IPS-20b (cell line): ENCODE data around the gene TNIP1.

Experiments
- H3K27ac ChIP-seq: one replicate; pipeline ENCODE4 v1.5.1; 2013; ENCODE audit warnings: low read length
- H3K27me3 ChIP-seq: 2 replicates; pipeline ENCODE4 v1.6.1; 2013; ENCODE audit warnings: mild to moderate bottlenecking, low read length, inconsistent platforms; ENCODE audit not compliant: insufficient read depth
- H3K36me3 ChIP-seq: 2 replicates; pipeline ENCODE4 v1.6.1; 2013; ENCODE audit warnings: low read depth, mild to moderate bottlenecking, inconsistent platforms, low read length, moderate library complexity; ENCODE audit not compliant: insufficient read depth
- H3K4me1 ChIP-seq: 2 replicates; pipeline ENCODE4 v1.6.1; 2013; ENCODE audit warnings: mild to moderate bottlenecking, control low read depth, inconsistent platforms, low read length, moderate library complexity; ENCODE audit not compliant: insufficient read depth
- H3K4me3 ChIP-seq: 2 replicates; pipeline ENCODE4 v1.5.1; 2013; ENCODE audit warnings: mild to moderate bottlenecking, low read length, inconsistent platforms
- H3K9ac ChIP-seq: 2 replicates; pipeline ENCODE4 v1.6.1; 2013; ENCODE audit warnings: low read depth, mild to moderate bottlenecking, inconsistent platforms, low read length, moderate library complexity
- H3K9me3 ChIP-seq: 2 replicates; pipeline ENCODE4 v1.6.1; 2013; ENCODE audit warnings: mild to moderate bottlenecking, low read depth, low read length, inconsistent platforms; ENCODE audit not compliant: insufficient read depth

TNIP1 gene

GRCh38 chr5:151023047-151023615, 57.7 kb downstream of the TNIP1 start:
- peaks cover 6% of the 10 kb centered on the region; the same call in 1 of the 2 replicates for H3K36me3 ChIP-seq
- peaks cover 4% of the 10 kb centered on the region; the same call in 1 of the 2 replicates for H3K4me1 ChIP-seq
- H3K4me3 ChIP-seq = no peak overlapping the region
- H3K27ac ChIP-seq = no peak overlapping the region
- H3K9ac ChIP-seq = no peak overlapping the region
- no peaks in the 10 kb centered on the region for H3K9me3 ChIP-seq
- H3K27me3 ChIP-seq = peaks cover 36% of the 10 kb centered on the region

- Histone ChIP-seq H3K36me3 (0 out of 2 replicates have a peak, but pooled peaks cover under 1% of the 10 kb centered on the region), H3K27me3 (peaks cover 41% of the 10 kb centered on the region), H3K9me3 (no peaks in the 10 kb centered on the region), H3K4me3 (no peak overlapping the region), H3K27ac (no peak overlapping the region), H3K4me1 (peaks cover 4% of the 10 kb centered on the region; the same call in 1 of the 2 replicates), H3K9ac (no peak overlapping the region)
Observed at GRCh38 chr5:151022511-151023018, 58.3 kb downstream of the TNIP1 start.

DNA sequence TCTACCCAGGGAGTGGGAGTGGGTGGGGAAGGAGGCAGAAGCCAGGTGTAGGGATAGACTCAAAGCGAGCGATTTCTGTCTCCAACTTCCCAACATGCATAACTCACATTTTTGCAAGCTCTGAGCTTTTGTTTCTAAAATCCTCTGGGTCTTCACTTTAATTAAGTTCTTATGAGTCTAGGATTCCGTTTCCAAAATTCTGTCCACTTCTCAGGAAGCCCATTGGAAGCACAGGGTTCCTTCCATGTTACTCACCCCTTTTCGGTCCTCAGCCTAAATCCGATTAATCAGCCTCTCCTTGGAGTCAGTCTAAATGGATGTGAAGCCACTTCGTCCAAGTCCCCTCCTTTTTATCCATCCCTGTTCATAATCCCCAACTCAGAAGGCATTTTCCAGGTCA, 59.1 kb downstream of the TNIP1 start:
- H3K27me3 ChIP-seq = peaks cover 47% of the 10 kb centered on the region
- H3K9me3 ChIP-seq = no peaks in the 10 kb centered on the region
- peaks cover 4% of the 10 kb centered on the region; the same call in 1 of the 2 replicates for H3K4me1 ChIP-seq
- H3K27ac ChIP-seq = no peak overlapping the region
- no peaks in the 10 kb centered on the region for H3K36me3 ChIP-seq
- H3K9ac ChIP-seq = no peak overlapping the region
- H3K4me3 ChIP-seq = no peak overlapping the region

DNA sequence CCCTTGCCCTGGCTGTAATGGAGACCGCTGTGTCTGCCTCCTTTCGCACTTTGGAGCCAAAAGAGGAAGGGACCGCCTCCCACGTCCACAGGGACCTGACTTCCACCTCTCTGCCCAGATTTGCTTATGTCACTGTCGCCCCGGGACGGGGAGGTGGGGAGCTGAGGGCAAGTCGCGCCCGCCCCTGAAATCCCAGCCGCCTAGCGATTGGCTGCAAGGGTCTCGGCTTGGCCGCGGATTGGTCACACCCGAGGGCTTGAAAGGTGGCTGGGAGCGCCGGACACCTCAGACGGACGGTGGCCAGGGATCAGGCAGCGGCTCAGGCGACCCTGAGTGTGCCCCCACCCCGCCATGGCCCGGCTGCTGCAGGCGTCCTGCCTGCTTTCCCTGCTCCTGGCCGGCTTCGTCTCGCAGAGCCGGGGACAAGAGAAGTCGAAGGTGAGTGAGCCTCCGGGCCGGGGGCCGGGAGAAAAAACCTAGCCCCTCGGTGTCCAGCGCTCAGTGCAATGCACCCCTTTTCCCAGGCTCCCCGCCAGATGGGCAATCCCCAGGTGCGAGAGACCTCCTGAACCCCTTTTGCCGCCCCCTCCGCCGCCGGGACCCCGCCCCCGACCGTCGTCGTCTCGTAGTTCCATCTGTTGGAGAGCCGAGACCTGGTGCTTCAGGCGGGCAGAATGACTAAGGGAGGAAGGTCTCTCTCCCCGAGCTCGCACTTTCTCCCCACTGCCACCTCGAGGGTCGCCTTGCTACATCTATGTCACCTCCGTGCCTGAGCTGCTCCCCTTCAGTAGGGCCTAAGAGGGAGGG, 60.3 kb downstream of the TNIP1 start, which contains the start of gene GPX3:
Gene GPX3 (plus strand): TSS at position 288 of the 807 bp plus-strand sequence. CDS start 64 bp downstream, at position 352.
- Histone ChIP-seq H3K27me3 (peaks cover 49% of the 10 kb centered on the region), H3K4me3 (peak within 1 kb of the TSS; percentile 84), H3K27ac (no peak within 1 kb of the TSS), H3K9ac (peak within 1 kb of the TSS; percentile 65; the same call in 1 of the 2 replicates), H3K4me1 (peaks cover 4% of the 10 kb centered on the region; the same call in 1 of the 2 replicates), H3K36me3 (no peaks in the 10 kb centered on the region), H3K9me3 (no peaks in the 10 kb centered on the region)

DNA sequence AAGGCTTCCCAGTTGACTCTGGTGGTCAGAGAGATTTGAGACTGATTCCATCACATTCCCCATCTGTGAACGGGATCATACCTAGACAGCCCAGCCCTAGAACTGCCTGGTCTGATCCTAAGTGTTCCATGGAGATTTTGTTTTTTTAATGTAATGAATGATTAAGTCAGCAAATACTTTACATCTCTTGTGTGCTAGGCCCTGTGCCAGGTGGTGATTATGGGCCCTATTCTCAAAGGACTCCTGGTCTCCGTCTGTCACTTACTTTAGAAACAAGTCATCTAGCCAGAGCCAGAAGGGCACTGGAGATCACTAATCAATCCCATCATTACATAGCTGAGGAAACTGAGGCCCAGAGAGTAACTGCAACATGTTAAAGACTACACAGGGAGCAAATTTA, 61.5 kb downstream of the TNIP1 start:
- no peaks in the 10 kb centered on the region for H3K9me3 ChIP-seq
- no peaks in the 10 kb centered on the region for H3K36me3 ChIP-seq
- H3K4me3 ChIP-seq = no peak overlapping the region
- peaks cover 4% of the 10 kb centered on the region; the same call in 1 of the 2 replicates for H3K4me1 ChIP-seq
- no peak overlapping the region for H3K27ac ChIP-seq
- peaks cover 49% of the 10 kb centered on the region for H3K27me3 ChIP-seq
- no peak overlapping the region for H3K9ac ChIP-seq

GRCh38 chr5:151018846-151019245, 62.0 kb downstream of the TNIP1 start:
- Histone ChIP-seq H3K36me3 (no peaks in the 10 kb centered on the region), H3K27ac (no peak overlapping the region), H3K4me3 (no peak overlapping the region), H3K9ac (no peak overlapping the region), H3K27me3 (peaks cover 49% of the 10 kb centered on the region), H3K9me3 (no peaks in the 10 kb centered on the region), H3K4me1 (peaks cover 4% of the 10 kb centered on the region; the same call in 1 of the 2 replicates)

DNA sequence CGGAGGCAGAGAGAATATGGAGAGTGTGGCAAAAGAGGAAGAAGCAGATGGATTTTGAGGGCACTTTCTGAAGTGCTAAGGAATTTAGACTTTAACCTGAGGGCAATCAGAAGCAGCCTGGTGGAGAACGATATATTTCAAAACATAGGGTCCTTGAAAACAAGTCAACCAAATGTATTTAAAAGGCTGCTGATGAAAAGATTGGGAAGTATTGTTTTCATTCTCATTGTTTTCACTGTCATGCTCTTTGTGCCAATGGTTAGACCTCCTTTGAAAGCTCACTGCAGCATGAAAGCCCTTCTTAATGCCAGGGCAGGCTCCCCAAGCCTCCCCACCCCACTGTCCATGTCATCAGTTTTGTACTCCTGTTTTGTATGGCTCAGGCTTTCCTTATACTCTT, 62.9 kb downstream of the TNIP1 start:
- no peak overlapping the region for H3K9ac ChIP-seq
- peaks cover 4% of the 10 kb centered on the region; the same call in 1 of the 2 replicates for H3K4me1 ChIP-seq
- H3K9me3 ChIP-seq = no peaks in the 10 kb centered on the region
- H3K27ac ChIP-seq = no peak overlapping the region
- no peak overlapping the region for H3K4me3 ChIP-seq
- H3K27me3 ChIP-seq = peaks cover 49% of the 10 kb centered on the region
- H3K36me3 ChIP-seq = no peaks in the 10 kb centered on the region

GRCh38 chr5:151016700-151017099, 64.1 kb downstream of the TNIP1 start:
- Histone ChIP-seq H3K9ac (no peak overlapping the region), H3K27me3 (peaks cover 42% of the 10 kb centered on the region), H3K36me3 (no peaks in the 10 kb centered on the region), H3K9me3 (no peaks in the 10 kb centered on the region), H3K4me3 (no peak overlapping the region), H3K4me1 (peaks cover 4% of the 10 kb centered on the region; the same call in 1 of the 2 replicates), H3K27ac (no peak overlapping the region)

DNA sequence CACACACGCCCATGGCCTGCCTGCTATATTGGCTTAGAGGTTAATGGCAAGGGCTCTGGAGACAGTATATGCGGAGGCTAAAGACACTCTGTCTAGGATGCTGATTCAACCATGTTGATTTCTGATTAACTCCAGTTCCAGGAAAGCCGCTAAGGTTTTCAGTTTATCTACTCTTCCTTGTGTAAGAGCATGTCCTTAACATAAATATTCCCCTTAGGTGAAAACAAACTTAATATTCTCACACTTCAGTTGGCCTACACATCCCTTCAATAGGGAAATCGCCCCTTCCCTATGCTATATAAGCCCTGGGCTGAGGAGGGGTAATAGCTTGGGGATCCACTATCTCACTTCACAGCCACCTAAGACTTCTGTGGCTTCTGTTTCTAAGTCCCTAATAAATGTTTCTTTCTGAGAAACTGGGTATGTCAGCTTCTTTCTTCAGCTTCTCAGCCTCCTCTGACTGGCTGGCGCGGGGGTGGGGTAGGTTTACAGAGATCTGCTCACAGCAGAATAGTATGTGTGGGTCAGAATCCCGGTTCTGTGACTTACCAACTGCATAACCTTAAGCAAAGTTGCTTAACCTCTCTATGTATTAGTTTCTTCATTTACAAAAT, 64.8 kb downstream of the TNIP1 start:
- Histone ChIP-seq H3K9me3 (no peaks in the 10 kb centered on the region), H3K4me3 (no peak overlapping the region), H3K27ac (no peak overlapping the region), H3K4me1 (peaks cover 1% of the 10 kb centered on the region; the same call in 1 of the 2 replicates), H3K27me3 (peaks cover 36% of the 10 kb centered on the region), H3K9ac (no peak overlapping the region), H3K36me3 (no peaks in the 10 kb centered on the region)

GRCh38 chr5:151014680-151015343, 66.0 kb downstream of the TNIP1 start:
- no peak overlapping the region for H3K27ac ChIP-seq

GRCh38 chr5:151012862-151013261, 68.0 kb downstream of the TNIP1 start:
- no peak overlapping the region for H3K4me3 ChIP-seq

More at GRCh38 chr5:151014680-151015343, 66.0 kb downstream of the TNIP1 start:
- Histone ChIP-seq H3K9ac (no peak overlapping the region), H3K27me3 (peaks cover 28% of the 10 kb centered on the region; the same call in 1 of the 2 replicates), H3K36me3 (no peaks in the 10 kb centered on the region), H3K9me3 (no peaks in the 10 kb centered on the region), H3K4me3 (no peak overlapping the region), H3K4me1 (no peaks in the 10 kb centered on the region)

More at GRCh38 chr5:151012862-151013261, 68.0 kb downstream of the TNIP1 start:
- Histone ChIP-seq H3K27ac (no peak overlapping the region), H3K9me3 (no peaks in the 10 kb centered on the region), H3K4me1 (no peaks in the 10 kb centered on the region), H3K27me3 (peaks cover 10% of the 10 kb centered on the region; the same call in 1 of the 2 replicates), H3K36me3 (no peaks in the 10 kb centered on the region), H3K9ac (no peak overlapping the region)
